Measurements from ENCODE around the gene ITGB2.

DNA sequence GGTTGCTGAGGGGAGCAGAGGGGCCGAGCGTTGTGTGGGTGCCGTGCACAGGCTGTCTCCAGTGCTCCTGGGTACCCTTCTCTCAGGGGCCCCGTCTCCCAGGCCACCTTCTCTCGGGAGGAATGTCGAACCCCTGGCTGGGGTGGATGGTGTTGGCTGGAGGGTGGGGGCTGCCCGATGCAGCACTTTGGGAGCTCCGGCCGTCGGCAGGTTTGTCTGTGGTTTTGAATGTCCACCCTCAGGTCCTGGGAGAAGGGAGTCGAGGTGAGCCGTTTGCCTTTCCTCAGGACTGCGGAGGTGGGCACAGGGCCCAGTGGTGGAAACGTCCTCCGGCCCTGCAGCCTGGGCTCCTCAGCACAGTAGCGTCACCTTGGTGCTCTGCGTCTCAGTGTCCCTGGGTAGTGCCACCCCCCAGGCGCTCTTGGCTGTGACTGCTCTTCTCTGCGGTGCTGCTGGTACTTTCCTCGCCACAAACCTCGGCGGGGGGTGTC is 33.6 kb upstream of the ITGB2 start:
- no peak for TF ChIP-seq POLR2AphosphoS5 (IDR thresholded peaks at IDR 0.05)
- TF ChIP-seq, protein P1, sequence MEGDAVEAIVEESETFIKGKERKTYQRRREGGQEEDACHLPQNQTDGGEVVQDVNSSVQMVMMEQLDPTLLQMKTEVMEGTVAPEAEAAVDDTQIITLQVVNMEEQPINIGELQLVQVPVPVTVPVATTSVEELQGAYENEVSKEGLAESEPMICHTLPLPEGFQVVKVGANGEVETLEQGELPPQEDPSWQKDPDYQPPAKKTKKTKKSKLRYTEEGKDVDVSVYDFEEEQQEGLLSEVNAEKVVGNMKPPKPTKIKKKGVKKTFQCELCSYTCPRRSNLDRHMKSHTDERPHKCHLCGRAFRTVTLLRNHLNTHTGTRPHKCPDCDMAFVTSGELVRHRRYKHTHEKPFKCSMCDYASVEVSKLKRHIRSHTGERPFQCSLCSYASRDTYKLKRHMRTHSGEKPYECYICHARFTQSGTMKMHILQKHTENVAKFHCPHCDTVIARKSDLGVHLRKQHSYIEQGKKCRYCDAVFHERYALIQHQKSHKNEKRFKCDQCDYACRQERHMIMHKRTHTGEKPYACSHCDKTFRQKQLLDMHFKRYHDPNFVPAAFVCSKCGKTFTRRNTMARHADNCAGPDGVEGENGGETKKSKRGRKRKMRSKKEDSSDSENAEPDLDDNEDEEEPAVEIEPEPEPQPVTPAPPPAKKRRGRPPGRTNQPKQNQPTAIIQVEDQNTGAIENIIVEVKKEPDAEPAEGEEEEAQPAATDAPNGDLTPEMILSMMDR (IDR thresholded peaks at IDR 0.05), result no peak
